Stimulated activated effector memory CD8-positive, alpha-beta T cell treated with anti-CD3 and anti-CD28 coated beads, Interleukin-12 subunit alpha, Interleukin-12 subunit beta, amount 100 ng/mL, for 72 hours (primary cell): ENCODE results near the gene ATXN7L1.
"Not testable (repeated sequence)": the region's sequence is repeated elsewhere in the genome, so short reads cannot be mapped to it uniquely, and the experiment has no call there.

Experiments used
- ATAC-seq: fragments of 150-1000 bp; cut with Tn5 transposase; 2 replicates; pipeline ENCODE4 v1.10.0; 2021
- DNase-seq, 2 donors: peaks; one replicate each; pipeline ENCODE4 v3.0.0; 2021 to 2022; ENCODE audit warnings: low spot score in 2 of 2
- H3K27ac Mint-ChIP-seq: one replicate; pipeline ENCODE4 v1.8.0; 2022; ENCODE audit warnings: mild to moderate bottlenecking, mixed read lengths
- H3K36me3 Mint-ChIP-seq: one replicate; pipeline ENCODE4 v1.8.0; 2022; ENCODE audit warnings: mild to moderate bottlenecking, mixed read lengths
- H3K4me1 Mint-ChIP-seq: one replicate; pipeline ENCODE4 v1.8.0; 2022; ENCODE audit warnings: mixed read lengths
- H3K4me3 Mint-ChIP-seq: one replicate; pipeline ENCODE4 v1.8.0; 2022; ENCODE audit warnings: mild to moderate bottlenecking, mixed read lengths
- H3K9me3 Mint-ChIP-seq: one replicate; pipeline ENCODE4 v1.8.0; 2022; ENCODE audit warnings: mixed read lengths

The ATXN7L1 gene

DNA sequence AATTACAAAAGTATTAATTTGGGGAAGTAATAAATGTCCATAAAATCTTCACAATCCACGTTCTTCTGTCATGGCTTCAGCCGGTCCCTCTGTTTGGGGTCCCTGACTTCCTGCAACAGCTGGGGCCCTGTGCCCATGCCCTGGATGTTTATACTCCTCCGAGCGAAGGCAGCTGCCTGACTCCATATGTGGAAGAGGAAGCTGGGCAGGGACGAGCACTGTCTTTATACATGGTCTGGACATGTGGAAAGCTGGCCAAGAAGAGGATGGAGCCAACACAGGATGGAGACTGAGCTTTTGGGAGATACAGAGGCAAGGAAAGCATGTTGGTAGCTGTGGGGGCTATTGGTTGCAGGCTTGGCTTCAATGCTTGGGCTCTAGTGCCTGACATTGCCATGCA, 178.6 kb downstream of the ATXN7L1 start:
- H3K36me3 Mint-ChIP-seq = no peaks in the 10 kb centered on the region
- ATAC-seq (no peak), DNase-seq (no peak)
- H3K27ac Mint-ChIP-seq = no peak overlapping the region
- peaks cover 4% of the 10 kb centered on the region for H3K9me3 Mint-ChIP-seq
- peaks cover 13% of the 10 kb centered on the region for H3K4me1 Mint-ChIP-seq
- H3K4me3 Mint-ChIP-seq = no peak overlapping the region

DNA sequence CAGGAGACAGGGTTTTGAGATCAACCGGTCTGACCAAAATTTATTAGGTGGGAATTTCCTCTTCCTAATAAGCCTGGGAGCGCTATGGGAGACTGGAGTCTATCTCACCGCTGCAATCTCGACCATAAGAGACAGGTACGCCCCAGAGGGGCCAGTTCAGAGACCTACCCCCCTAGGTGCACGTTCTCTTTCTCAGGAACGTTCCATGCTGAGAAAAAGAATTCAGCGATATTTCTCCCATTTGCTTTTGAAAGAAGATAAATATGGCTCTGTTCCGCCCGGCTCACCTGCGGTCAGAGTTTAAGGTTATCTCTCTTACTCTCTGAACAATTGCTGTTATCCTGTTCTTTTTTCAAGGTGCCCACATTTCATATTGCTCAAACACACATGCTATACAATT, 179.2 kb downstream of the ATXN7L1 start:
- DNase-seq, H3K4me3 Mint-ChIP-seq, H3K9me3 Mint-ChIP-seq, H3K36me3 Mint-ChIP-seq, ATAC-seq, H3K27ac Mint-ChIP-seq: not testable (repeated sequence)
- peaks cover 19% of the 10 kb centered on the region for H3K4me1 Mint-ChIP-seq

DNA sequence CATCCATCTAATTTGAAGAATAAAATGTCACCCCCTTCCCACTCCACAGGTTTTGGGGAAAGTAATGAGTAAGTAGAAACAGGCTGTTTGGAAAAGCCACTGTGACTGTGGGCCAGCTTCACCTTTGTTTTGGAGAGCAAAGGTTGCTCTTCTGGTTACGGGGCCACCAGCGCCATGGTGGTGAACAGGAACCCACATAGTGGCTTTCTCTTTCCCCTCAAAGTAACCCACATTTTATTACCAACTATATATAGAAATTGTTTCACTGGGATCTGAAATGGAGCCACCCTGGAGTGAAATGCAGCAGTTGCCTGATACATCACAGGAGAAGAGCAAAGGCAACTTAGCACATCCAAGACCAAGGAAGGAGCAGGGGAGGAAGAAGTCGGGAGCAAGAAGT, 182.8 kb downstream of the ATXN7L1 start:
- no peak overlapping the region for H3K4me3 Mint-ChIP-seq
- H3K36me3 Mint-ChIP-seq = peaks cover 6% of the 10 kb centered on the region
- DNase-seq (no peak), ATAC-seq (no peak)
- peaks cover 4% of the 10 kb centered on the region for H3K9me3 Mint-ChIP-seq
- H3K27ac Mint-ChIP-seq = peak overlapping the region; percentile 40
- peaks cover 46% of the 10 kb centered on the region for H3K4me1 Mint-ChIP-seq

DNA sequence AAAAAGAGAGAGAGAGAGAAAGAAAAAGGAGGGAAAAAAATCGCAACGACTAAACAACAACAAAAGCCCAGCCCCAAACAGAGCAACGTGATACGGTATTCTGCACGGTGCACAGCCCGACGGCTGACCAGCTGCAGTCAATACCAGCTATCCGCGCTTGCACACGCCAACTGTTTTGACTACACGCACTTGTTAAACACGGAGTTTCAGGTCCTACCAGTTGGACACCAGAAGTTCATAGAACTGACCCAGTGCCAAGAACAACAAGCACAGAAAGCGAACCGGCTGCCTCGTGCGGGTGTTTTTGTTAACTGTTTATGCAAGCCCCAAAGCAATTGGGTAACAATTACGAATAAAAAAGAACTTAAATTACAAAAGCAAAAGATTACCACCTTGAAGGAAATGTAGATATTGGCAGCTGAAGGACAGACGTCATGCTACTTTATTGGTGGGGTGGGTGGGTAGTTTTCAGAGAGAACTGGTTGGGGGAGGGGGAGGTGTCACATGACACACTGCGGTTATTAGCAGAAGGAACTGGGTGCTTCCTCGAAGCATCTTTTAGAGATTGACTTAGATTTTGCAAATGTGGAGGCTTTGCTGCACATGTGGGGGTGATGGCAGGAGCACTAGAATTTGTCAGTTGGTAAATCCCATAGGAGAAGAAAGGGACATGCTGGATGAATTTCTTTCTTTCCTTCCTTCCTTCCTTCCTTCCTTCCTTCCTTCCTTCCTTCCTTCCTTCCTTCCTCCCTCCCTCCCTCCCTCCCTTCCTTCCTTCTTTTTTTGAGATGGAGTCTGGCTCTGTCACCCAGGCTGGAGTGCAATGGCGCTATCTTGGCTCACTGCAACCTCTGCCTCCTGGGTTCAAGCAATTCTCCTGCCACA, 184.5 kb downstream of the ATXN7L1 start:
- ATAC-seq (peak; percentile 63), DNase-seq (peak in 1 of 2 donors; percentile 60)
- Mint-ChIP-seq H3K36me3 (peaks cover 6% of the 10 kb centered on the region), H3K27ac (peak overlapping the region; percentile 91), H3K9me3 (peaks cover 4% of the 10 kb centered on the region), H3K4me1 (peaks cover 46% of the 10 kb centered on the region), H3K4me3 (peak overlapping the region; percentile 81)

DNA sequence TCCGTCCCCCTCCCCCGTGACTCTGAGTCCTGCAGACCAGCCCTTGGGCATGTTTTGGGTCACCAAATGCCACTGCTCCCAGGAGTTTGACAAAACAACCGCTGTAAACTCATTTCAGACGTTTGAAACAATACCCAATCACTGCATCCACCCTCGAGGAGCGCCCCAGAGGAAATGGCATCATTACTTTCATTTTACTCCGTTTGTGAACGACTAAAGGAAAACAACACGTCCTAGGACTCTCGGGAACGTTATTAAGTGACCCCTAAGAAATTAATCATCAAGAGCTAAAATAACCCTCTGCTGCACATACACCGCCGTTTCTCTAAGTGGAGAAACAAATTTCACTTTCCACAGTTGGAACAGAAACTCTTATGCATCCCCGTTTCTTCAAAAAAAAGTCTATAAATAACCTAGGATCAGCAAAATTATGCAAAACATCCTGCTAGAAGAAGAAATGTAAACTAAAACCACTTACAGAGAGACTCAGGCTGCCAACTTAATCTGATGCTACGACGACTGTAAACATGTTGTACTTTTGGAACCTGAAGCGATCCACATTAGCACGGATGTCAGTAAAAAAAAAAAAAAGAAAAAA, 185.2 kb downstream of the ATXN7L1 start:
- peaks cover 6% of the 10 kb centered on the region for H3K36me3 Mint-ChIP-seq
- peak overlapping the region; percentile 91 for H3K27ac Mint-ChIP-seq
- peak; percentile 91 for ATAC-seq
- peaks cover 46% of the 10 kb centered on the region for H3K4me1 Mint-ChIP-seq
- DNase-seq = peak; percentile 26 to 74
- peak overlapping the region; percentile 81 for H3K4me3 Mint-ChIP-seq
- no peaks in the 10 kb centered on the region for H3K9me3 Mint-ChIP-seq

DNA sequence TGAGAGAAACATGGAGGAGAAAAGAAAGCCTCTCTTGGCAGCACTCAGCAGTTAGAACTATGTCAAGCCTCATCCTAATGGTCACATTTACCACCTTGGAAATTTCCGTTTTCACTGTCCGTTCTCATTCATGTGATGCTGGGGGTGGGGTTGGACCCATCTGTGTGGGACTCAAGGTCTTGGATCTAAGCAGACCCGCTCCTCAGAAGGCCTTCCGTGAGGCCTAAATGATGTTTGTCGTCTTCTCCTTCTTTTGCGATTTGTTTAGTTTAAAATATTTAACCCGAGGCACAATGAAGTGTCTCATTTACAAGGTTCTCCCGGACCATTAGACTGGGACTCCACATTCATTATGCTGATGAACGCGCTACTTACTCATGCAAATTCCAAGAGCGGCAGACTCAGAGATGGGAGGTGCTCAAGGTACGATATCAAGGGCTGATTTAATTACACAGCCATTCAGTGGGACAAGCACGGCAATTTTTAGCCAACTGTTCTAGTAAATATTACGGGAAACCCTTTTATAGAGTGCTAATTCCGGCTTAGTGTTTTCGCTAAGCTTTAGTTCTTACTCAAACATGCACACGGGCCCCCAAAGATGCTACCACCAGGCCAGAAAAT, 186.0 kb downstream of the ATXN7L1 start:
- Mint-ChIP-seq H3K4me3 (peak overlapping the region; percentile 81), H3K36me3 (peaks cover 6% of the 10 kb centered on the region), H3K9me3 (no peaks in the 10 kb centered on the region), H3K27ac (peak overlapping the region; percentile 91), H3K4me1 (peaks cover 46% of the 10 kb centered on the region)
- no peak for DNase-seq
- no peak for ATAC-seq

DNA sequence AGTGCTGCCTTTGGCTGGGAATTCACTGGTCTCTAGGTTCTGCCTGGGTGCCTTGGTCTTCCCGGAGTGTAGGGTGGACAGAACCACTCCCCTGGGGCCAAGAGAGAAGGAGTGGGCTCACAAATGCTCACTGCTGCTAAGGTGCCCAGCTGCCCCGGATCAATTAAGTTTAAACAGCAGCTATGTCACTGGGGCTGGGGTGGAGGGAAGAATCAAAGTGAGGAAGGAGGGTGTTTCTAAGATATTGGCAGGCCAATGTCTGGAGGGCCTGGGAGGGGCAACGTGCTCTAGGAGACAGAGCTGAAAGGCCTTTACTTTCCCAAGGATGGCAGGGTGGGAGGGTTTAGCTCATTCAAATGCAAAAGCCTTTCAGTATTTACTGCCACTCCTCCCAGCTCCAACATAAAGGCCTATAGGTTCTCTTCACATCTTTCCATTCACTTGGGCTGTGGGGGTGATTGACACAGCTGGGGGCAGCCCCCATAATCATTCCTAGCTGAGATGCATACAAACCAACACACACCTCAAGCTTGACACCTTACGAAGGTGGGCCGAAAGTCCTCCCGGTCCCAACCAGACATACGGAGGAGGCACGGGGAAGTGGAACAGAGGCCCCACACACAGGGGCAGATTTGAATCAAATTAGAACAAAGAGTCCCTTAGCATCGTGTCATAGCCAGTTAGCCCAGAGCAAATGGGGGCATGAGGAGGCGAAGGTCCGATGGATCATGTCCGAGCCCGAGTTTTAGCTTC, 187.2 kb downstream of the ATXN7L1 start:
- Mint-ChIP-seq H3K36me3 (peaks cover 6% of the 10 kb centered on the region), H3K4me3 (no peak overlapping the region), H3K27ac (no peak overlapping the region), H3K9me3 (no peaks in the 10 kb centered on the region), H3K4me1 (peaks cover 51% of the 10 kb centered on the region)
- DNase-seq (no peak), ATAC-seq (no peak)

DNA sequence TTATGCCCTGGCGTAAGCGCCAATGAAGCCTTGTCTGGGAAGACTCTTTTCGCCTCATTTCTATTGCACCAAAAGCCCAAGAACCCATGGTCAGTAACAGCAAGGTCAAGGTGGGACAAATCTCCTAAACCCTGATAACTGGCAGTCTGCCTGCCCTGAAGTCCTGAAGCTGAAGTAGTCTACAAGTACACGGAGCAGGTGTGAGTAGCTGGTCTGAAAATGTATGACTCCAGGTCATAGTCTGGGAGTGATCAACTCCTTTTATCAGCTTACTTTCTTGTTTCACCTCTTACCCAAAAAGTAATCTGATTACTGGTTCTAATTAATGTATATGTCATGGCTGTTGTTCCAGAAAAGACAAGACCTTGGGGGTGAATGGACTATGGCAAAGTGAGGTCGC, 187.8 kb downstream of the ATXN7L1 start:
- ATAC-seq (no peak), DNase-seq (no peak)
- Mint-ChIP-seq H3K36me3 (peaks cover 6% of the 10 kb centered on the region), H3K4me1 (peaks cover 52% of the 10 kb centered on the region), H3K9me3 (no peaks in the 10 kb centered on the region), H3K27ac (no peak overlapping the region), H3K4me3 (no peak overlapping the region)

DNA sequence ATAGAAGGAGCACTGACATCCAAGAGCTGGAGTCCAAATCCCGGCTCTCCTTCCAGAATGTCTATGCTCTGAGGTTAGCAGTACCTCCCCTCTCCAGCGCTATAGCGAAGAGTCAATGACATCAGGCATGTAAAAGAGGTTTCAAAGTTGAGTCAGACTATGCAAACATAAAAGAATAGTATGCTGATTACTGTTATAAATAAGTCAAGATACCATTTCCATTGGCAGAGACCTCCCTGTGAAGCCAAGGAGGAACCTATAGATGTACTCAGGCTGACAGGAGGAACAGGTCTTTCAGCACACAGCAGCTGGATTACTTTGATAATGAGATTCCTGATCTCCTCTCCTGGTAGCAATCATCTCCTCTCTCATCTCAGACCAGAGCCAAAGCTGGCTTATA, 191.2 kb downstream of the ATXN7L1 start:
- Mint-ChIP-seq H3K36me3 (no peaks in the 10 kb centered on the region), H3K27ac (no peak overlapping the region), H3K4me3 (no peak overlapping the region), H3K4me1 (peaks cover 19% of the 10 kb centered on the region), H3K9me3 (no peaks in the 10 kb centered on the region)
- ATAC-seq (no peak), DNase-seq (no peak)

DNA sequence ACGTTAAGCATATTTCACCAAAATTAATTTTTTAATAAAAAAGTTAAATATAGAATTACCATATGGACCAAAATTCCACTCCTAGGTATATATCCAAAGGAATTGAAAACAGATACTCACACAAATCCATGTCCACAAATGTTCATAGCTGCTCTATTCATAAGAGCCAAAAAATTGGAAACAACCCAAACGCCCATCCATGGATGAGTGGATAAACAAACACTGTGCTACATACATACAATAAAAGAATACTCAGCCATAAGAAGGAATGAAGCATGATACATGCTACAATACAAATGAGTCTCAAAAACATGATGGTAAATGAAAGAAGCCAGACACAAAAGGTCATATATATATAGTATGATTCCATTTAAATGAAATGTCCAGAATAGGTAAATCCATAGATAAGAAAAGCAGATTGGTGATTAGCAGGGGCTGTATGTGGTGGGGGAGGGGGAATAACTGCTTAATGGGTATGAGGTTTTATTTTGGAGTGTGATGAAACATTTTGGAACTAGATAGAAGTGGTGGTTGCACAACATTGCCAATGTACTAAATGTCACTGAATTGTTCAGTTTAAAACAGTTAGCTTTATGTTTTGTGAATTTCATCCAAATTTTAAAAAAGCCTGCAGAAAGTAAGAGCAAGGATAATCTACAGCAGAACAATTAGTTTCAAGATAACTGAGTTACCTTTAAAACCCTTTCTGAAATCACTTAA, 193.9 kb downstream of the ATXN7L1 start:
- H3K4me1 Mint-ChIP-seq = peaks cover 33% of the 10 kb centered on the region
- ATAC-seq (no peak), DNase-seq (no peak)
- no peak overlapping the region for H3K27ac Mint-ChIP-seq
- H3K4me3 Mint-ChIP-seq = no peak overlapping the region
- H3K36me3 Mint-ChIP-seq = no peaks in the 10 kb centered on the region
- no peaks in the 10 kb centered on the region for H3K9me3 Mint-ChIP-seq

DNA sequence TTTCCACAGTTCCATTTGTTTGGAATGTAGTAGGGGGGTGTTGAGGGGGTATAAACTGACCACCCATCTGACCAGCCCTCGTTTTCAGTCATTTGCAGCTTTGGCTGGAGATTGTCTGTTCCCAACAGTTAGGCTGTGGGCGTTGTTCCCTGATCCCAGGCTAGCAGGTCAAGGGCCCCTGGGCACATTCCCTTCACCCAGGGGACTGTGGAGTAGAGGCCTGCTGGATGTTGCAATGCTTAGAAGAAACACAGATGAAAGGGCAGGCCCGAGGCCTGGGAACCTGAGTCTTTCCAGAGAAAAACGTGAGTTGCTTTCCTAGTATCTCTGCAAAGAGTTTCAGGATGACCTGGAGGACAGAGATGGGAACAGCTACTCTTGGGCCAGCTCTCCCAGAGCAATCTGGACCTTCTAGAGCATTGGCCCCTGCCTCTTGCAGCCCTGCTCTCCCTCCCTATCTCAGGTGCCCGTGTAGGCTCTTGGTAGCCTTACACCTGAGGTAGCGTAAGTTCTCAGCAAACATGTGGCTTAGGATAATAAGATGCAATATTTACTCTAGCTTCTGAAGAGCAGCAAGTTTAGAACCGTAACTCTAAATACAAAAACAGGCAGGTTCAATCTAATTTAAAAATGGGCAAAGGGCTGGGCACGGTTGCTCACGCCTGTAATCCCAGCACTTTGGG, 195.8 kb downstream of the ATXN7L1 start:
- no peaks in the 10 kb centered on the region for H3K9me3 Mint-ChIP-seq
- H3K4me1 Mint-ChIP-seq = peaks cover 47% of the 10 kb centered on the region
- DNase-seq = no peak
- H3K36me3 Mint-ChIP-seq = no peaks in the 10 kb centered on the region
- ATAC-seq = no peak
- no peak overlapping the region for H3K27ac Mint-ChIP-seq
- H3K4me3 Mint-ChIP-seq = no peak overlapping the region

DNA sequence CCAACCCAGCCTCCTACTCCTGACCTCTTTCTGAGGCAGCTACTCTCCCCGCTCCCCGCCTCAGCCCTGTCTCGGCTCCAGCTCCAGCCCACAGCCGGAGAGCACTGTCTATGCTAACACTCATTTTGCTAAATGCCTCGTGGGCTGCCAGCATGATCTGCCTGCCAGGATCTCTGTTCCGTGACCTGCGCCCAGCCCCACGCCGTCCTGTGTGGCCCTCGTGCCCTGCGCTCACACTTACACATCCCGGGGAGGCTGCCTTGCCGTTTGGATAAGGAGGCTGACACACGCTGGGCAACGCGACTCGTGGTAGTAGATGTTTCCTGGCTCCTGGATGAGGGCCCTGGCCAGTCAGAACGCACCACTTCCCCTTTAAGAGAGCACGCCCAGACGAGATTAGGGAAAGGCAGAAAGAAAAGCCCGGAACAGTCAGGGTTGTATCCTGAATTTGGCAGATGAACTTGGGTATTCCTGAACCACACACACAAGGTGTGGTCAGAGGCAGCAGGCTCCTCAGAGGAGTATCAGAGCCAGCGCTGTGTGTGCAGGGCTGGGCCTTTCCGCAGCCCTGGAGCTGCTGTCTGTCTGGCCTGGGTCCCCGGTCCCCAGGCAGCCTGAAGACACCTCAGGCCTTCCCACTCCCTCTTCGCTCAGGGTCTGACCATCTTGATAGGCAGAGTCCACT, 197.4 kb downstream of the ATXN7L1 start:
- Mint-ChIP-seq H3K27ac (peak overlapping the region; percentile 88), H3K9me3 (no peaks in the 10 kb centered on the region), H3K4me3 (peak overlapping the region; percentile 60), H3K4me1 (peaks cover 56% of the 10 kb centered on the region), H3K36me3 (no peaks in the 10 kb centered on the region)
- DNase-seq (no peak), ATAC-seq (no peak)

DNA sequence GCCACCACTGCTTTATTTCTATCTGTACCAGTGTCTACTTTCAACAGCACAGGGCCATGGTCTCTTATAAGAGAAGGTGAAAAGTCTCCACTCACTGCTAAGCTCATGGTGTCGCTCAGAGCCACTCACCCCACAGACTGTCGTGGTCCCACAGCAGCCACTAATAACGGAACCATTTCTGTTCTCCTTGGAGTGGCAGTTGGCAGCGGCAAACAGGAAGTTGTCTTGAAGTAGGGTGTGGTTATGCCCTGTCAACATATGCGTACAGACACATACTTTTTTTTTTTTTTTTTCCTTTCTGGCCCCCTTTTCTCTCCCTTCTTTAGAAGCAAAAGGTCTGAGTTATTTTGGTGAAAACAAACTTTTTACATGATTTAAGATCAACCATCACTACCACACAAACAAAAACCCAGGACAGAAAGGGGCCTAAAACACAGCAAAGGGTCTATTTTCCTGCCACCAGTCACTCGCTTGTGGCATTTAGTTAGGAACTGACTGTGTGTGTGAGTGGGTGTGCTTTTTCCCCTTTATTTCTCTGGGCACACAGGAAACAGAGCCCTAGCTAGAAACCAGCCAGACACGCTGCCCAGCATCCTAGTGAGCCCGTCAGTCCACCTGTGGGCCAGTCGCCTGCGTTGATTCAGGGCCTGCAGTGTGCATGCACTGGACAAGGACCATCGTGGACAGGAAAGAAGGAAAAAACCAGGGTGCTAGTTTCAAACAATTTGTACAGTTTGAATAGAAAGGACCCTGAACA, 198.4 kb downstream of the ATXN7L1 start:
- peaks cover 60% of the 10 kb centered on the region for H3K4me1 Mint-ChIP-seq

More for the DNA sequence above, 198.4 kb downstream of the ATXN7L1 start:
- ATAC-seq (peak; percentile 96), DNase-seq (peak; percentile 25 to 74)
- H3K4me3 Mint-ChIP-seq = peak overlapping the region; percentile 60
- H3K9me3 Mint-ChIP-seq = no peaks in the 10 kb centered on the region
- peak overlapping the region; percentile 88 for H3K27ac Mint-ChIP-seq
- no peaks in the 10 kb centered on the region for H3K36me3 Mint-ChIP-seq
